GM18505 (cell line): Measurements from ENCODE around the gene CYP4F22.
"Not testable (repeated sequence)": the region's sequence is repeated elsewhere in the genome, so short reads cannot be mapped to it uniquely, and the experiment has no call there.

ENCODE experiments used
- ATAC-seq: cut with Tn5 transposase; IDR thresholded peaks from one replicate; pipeline ENCODE4 v1.9.1; 2021; ENCODE audit not compliant: unreplicated experiment
- POLR2A ChIP-seq: IDR thresholded peaks from 4 replicates; pipeline ENCODE4 v1.6.1; 2011; ENCODE audit warnings: borderline replicate concordance; ENCODE audit not compliant: insufficient read depth, insufficient read length; ENCODE audit errors: extremely low read depth

CYP4F22 gene

DNA sequence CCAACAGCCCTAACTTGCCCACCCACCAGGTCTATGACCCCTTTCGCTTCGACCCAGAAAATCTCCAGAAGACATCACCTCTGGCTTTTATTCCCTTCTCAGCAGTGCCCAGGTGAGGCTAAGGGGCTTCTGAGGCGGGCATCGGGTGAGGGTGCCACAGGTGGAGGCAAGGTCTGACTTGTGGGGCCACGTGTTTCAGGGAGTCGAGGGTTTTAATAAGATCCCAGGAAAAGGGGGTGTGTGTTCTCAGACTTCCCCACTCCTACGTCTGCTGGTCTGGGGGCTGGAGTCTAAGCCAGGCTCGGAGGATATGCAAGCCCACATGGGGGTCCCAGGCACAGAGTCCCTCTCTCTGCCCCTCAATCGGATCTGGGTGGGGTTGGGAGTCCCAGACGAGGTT, 75.8 kb downstream of the CYP4F22 start:
- no peak for ATAC-seq
- TF ChIP-seq POLR2A: no peak

DNA sequence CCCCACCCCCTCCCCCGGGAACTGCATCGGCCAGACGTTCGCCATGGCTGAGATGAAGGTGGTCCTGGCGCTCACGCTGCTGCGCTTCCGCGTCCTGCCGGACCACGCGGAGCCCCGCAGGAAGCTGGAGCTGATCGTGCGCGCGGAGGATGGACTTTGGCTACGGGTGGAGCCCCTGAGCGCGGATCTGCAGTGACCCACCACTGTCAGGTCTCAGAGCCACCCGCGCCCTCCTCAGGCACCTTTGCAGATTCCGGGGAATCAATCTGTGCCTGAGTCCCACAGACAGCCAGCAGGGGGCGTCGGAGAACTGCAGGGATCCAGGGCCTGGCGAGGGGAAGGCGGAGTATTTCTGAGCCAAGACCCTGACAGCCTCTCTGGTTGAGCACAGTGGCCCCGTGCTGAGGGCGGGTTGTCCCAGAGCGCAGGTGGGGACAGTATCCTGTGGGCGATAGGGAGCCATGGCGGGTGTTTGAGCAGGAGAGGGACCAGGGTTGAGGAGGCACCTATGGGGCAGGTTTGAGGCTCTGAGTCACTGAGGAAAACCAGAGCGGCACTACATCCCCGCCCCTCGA, 76.3 kb downstream of the CYP4F22 start:
- no peak for ATAC-seq
- TF ChIP-seq POLR2A: no peak

DNA sequence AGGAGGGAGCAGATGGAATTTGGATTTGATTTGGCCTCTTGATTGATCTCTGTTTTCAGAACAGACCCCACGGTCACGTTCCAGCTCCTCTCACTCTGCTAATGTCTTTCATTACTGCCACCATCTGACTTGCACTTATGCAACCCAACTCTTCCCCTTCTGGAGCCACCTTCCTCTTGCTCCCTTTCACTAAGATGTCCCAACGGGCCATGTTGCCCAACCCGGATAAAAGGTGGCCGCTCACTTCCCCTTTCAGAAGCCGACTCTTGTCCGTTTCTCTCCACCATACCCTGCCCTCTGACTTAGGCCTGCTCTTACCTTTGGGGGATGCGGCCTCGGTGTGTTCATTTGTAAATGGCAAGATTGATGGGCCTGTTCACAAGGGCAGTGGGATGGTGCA, 79.3 kb downstream of the CYP4F22 start:
- no peak for TF ChIP-seq POLR2A
- no peak for ATAC-seq

DNA sequence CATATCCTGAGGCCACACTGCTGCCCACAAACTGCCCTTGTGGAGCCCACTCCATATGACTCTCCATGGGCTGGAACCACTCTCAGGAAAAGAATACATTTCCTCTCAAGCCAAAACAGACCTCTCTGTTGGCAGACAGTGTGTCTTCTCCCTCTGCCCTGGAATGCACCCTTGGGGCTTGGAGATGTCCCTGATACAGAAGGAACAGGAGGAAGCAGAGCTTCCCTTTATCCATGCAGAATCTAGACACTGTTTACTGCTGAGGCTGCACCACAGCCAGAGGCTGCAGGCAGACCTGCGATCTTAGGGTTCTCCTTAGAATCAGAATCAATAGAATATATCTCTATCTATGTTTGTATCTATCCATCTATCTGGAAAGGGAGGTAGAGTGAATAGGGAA, 79.9 kb downstream of the CYP4F22 start:
- ATAC-seq: no peak
- no peak for TF ChIP-seq POLR2A

DNA sequence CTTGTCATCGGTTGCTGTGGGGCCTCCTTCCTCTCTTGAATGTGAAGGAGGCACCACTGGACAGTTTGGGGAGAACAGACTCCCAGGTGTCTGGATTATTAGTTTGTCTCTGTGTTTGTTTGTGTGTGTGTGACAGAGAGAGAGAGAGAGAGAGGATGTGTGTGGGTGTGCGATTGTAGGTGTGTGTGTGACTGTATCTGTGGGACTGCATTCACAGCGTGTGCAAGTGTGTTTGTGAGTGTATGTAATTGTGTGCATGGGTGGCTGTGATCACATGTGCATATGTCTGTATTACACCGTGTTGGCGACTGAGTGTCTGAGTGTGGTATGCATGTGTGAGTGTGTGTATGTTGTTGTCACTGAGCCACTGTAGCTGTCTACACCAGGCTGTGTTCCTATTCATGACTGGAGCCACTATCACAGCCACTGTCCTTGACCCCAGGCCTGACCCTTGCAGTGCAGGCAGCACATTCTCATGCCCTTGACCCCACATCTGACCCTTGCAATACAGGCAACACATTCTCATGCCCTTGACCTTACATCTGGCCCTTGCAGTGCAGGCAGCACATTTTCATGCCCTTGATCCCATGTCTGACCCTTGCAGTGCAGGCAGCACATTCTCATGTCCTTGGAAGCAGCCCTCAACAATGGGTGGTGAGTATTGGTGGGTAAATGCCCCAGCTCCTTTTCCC, 81.6 kb downstream of the CYP4F22 start:
- no peak for TF ChIP-seq POLR2A
- no peak for ATAC-seq

DNA sequence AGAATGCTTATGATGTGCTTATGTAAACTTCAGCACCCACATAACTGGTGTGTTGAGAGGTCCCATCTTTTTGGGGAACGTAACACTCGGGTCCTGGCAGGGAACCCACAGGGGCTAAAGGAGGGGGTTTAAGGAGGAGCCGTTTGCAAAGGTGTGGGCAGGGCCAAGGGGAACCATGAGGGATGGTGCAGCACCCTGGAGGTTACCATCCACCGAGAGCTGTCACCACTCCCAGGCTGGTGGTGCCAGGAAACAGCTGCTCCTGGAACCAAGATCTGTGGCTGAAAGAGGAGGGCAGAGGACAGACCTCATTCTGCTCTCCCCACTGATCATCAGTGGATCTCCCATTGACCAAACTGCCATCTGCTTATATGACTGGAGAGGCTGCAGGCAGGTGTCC, 83.5 kb downstream of the CYP4F22 start:
- ATAC-seq: no peak
- no peak for TF ChIP-seq POLR2A

DNA sequence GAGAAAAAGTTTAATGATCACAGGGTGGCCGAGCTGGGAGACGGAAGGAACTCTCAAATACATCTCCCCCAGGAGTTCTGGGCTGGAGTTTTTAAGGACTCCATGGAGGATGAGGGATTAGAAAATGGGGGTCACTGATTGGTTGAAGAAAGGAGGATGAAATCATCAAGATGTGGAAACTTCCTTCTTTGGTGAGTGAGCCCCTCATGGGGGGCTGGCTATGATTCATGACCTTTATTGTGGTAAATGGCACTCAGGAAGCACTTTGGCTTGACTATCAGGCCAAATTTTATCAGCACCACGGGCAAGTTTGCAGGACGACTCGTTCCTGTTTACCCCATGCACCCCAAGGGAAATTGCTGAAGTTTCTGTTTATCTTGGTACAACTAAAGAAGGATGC, 84.2 kb downstream of the CYP4F22 start:
- not testable (repeated sequence) for ATAC-seq

DNA sequence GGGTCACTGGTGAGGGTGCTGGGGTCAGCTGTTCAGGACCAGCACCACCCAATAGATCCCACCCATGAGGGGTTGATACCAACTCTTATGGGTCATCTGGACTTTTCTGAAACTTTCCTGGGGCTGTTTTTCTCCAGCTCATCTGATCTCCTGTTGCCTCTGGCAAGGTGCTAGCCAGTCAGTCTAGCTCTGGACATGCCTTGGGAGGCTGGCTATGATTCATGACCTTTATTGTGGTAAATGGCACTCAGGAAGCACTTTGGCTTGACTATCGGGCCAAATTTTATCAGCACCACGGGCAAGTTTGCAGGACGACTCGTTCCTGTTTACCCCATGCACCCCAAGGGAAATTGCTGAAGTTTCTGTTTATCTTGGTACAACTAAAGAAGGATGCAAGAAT, 85.4 kb downstream of the CYP4F22 start:
- not testable (repeated sequence) for ATAC-seq

DNA sequence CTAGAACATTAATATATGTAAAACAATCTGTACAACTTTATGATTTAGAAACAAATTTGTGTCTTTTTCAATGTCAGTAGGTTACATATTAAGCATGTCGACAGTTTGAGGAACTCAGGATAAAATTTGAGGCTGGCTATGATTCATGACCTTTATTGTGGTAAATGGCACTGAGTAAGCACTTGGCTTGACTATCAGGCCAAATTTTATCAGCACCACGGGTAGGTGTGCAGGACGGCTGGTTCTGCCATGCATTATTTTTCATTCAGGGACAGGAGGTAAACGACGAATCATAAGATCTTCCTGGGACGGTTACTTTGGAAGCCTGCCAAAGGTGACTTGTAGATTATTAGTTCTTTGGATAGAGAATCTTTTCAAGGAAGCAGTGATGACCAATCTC, 86.7 kb downstream of the CYP4F22 start:
- TF ChIP-seq POLR2A: no peak
- ATAC-seq: no peak
